HG02759 (cell line): ENCODE results near the gene GOLGA8M.
A peak's percentile ranks its signal among the peaks of the same experiment; 100 is the strongest.
"Not testable (repeated sequence)": the region's sequence is repeated elsewhere in the genome, so short reads cannot be mapped to it uniquely, and the experiment has no call there.

Source experiments
- ATAC-seq: cut with Tn5 transposase; IDR thresholded peaks from one replicate; pipeline ENCODE4 v1.9.1; 2021; ENCODE audit warnings: mild to moderate bottlenecking, moderate library complexity; ENCODE audit not compliant: unreplicated experiment

GOLGA8M gene, protein sequence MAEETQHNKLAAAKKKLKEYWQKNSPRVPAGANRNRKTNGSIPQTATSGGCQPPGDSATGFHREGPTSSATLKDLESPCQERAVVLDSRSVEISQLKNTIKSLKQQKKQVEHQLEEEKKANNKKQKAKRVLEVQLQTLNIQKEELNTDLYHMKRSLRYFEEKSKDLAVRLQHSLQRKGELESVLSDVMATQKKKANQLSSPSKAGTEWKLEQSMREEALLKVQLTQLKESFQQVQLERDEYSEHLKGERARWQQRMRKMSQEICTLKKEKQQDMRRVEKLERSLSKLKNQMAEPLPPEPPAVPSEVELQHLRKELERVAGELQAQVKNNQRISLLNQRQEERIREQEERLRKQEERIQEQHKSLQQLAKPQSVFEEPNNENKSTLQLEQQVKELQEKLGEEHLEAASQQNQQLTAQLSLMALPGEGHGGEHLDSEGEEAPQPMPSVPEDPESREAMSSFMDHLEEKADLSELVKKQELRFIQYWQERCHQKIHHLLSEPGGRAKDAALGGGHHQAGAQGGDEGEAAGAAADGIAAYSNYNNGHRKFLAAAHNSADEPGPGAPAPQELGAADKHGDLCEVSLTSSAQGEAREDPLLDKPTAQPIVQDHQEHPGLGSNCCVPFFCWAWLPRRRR

DNA sequence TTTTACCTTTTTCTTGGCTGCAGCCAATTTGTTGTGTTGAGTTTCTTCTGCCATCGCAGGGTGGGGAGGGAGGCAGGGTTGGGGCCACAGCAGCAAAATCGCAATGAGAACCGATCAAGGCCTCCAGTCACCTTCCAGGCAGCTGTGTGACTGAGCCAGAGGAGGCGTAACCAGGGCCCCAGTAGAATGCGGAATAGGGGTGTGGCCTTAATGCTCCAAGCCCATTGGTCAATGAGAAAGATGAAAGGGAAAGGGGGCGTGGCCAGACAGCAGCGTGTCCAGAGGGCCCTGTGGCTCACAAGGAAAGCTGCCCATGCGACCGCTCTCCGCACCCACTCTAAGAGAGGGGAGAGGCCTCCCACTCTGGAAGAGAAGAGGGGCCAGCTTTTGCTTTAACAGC, at the start of gene GOLGA8M:
Gene GOLGA8M, minus strand, starts transcription at position 152 of the 400 bp plus-strand sequence. Its CDS starts 98 bp downstream, at position 54.
- not testable (repeated sequence) for ATAC-seq

DNA sequence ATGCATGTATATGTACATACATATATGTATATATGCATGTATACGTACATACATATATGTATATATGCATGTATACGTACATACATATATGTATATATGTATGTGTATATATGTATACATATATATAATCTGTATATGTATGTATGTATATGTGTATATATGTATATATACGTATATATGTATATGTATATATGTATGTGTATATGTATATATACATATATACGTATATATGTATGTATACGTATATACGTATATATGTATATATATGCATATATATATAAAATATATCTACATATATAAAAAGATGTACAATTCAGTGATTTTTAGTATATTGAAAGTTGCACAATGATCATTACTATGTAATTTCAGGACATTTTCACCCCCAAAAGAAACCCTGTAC, 30.7 kb upstream of the GOLGA8M start:
- ATAC-seq: not testable (repeated sequence)

DNA sequence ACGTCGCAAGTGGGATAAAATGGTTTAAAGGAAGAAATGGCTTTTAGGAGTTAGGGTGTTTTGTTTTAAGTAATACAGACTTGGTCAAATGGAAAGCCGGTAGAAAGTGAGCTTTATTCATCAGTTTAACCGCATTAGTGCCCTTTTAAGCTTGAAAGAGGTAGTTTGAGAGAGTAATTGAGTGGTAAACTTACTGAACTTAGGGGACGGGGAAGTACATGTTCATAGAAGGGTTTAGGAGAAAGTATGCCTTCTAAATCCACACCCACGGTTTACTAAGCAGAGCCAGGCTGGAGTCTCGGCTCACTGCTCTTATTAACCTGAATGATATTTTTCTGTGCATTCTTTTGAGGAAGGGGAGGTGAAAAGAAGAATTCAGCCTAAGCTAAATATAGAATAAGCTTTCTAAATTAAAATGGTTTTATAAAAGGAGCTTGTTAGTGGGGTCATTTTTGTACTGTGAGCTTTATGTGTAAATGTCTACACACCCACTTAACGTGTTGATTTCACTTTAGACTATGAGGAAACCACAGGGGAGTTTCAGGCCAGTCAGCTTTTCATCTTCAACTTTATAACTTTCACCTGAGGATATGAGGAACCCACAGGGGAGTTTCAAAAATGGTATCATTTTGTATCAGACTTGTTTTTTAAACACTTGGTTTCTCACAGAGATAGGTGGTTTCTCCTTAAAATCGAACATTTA, 26.5 kb upstream of the GOLGA8M start:
- peak; percentile 56 for ATAC-seq

DNA sequence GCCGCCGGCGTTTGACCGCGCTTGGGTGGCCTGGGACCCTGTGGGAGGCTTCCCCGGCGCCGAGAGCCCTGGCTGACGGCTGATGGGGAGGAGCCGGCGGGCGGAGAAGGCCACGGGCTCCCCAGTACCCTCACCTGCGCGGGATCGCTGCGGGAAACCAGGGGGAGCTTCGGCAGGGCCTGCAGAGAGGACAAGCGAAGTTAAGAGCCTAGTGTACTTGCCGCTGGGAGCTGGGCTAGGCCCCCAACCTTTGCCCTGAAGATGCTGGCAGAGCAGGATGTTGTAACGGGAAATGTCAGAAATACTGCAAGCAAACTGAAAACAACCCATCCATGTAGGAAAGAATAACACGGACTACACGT, 26.0 kb upstream of the GOLGA8M start:
- ATAC-seq: peak; percentile 13

DNA sequence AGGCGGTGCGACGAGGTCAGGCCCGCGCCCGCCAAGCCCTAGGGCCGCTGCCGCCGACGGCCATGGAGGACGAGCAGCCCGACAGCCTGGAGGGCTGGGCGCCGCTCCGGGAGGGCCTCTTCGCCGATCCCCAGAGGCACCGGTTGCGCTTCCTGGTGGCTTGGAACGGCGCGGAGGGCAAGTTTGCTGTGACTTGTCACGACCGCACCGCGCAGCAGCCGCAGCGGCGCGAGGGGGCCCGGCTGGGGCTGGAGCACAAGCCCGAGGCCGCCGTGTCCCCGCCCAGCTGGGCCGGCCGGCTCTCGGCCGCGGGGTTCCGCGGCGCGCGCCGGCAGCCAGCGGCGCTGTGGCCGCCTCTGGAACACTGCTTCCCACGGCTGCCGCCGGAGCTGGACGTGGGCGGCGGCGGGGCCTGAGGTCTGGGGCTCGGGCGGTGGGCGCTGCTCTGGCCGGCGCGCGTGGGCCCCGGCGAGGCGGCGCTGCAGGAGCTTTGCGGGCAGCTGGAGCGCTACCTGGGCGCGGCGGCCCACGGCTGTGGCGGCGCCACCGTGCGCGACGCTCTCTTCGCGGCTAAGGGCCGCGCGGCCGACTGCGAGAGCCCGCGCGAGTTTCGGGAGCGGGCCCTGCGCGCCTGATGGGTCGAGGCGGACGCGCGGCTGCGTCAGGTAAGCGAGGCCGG, 25.4 kb upstream of the GOLGA8M start:
- peak; percentile 74 for ATAC-seq

DNA sequence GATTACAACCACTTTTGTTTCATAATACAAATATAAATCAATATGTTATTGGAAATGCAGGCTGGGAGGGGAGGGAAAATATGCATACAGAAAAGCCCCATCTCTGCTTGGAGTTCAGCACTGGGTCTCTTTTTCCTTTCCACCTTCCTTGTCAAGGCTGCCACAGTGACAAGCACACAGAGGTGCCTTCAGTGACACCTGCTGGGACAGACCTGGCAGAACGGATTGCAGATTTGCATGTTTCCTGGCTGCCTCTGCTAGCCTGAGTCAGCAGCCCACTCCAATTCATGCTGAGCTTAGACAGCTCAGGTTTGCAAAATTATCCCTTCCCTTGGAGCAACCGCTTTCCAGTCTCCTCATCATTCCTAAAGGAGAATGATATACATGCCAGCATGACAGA, 15.8 kb upstream of the GOLGA8M start:
- not testable (repeated sequence) for ATAC-seq

DNA sequence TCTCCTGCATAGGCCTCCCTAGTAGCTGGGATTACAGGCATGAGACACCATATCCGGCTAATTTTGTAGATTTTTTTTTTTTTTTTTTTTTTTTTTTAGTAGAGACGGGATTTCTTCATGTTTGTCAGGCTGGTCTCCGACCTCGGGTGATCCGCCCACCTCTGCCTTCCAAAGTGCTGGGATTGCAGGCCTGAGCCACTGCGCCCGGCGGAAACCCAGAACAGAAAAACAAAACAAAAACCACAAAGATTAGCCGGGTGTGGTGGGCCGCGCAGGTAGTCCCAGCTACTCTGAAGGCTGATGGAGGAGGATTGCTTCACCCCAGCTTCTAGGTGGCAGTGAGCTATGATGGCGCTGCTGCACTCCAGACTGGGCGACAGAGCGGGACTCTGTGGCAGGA, 14.8 kb upstream of the GOLGA8M start:
- not testable (repeated sequence) for ATAC-seq

DNA sequence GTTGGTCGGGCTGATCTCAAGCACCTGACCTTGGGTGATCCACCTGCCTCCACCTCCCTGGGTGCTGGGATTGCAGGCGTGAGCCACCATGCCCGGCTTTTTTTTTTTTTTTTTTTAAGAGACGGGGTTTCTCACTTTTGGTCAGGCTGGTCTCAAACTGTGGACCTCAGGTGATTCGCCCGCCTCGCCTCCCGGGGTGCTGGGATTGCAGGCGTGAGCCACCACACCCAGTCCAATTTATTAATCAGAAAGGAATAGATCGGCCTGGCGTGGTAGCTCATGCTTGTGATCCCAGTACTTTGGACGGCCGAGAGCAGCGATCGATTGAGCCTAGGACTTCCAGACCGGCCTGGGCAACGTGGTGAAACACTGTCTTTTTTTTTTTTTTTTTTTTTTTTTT, 13.9 kb upstream of the GOLGA8M start:
- no peak for ATAC-seq

DNA sequence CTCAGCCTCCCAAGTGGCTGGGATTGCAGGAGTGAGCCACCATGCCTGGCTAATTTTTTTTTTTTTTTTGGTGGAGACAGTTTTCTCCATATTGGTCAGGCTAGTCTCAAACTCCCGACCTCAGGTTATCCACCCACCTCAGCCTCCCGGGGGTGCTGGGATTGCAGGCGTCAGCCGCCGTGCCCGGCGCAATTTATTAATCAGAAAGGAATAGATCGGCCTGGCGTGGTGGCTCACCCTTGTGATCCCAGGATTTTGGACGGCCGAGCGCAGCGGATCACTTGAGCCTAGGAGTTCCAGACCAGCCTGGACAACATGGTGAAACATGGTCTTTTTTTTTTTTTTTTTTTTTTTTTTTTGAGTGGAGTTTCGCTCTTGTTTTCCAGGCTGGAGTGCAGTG, 13.3 kb upstream of the GOLGA8M start:
- no peak for ATAC-seq

DNA sequence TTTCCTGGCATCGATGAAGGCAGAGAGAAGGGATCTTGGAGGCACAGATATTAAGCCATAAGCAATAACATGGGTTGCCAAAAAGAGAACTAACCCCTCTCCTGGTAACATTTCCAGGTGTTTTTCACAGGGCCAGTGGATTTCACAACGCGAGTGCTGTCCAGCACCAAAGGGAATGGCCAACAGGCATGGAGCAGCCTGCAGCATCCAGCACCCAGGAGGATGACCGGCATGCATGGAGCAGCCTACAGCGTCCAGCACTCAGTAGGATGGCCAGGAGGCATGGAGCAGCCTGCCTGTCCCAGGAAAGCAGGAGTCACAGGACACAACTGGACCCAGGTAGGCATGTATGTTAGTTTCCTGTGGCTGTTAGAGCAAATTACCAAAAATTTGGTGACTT, 11.8 kb upstream of the GOLGA8M start:
- ATAC-seq: not testable (repeated sequence)

DNA sequence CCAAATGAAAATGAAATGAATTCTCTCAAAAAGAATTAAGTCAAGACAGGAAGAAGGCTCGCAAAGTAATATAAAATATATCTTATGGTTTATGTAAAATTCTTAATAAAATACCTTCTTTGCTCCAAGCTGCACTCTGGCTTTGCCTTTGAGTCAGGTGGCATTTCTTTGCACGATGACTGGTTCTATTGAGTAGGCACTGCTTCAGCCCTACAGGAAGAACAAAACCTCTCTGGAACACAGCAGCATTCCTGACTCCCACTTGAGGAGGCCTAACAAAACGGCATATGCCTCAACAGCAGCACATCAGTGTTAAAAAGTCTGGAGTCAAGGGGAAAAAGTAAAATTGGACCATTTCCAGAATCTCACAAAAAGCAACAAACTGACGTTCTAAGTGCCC, 7.4 kb upstream of the GOLGA8M start:
- not testable (repeated sequence) for ATAC-seq

DNA sequence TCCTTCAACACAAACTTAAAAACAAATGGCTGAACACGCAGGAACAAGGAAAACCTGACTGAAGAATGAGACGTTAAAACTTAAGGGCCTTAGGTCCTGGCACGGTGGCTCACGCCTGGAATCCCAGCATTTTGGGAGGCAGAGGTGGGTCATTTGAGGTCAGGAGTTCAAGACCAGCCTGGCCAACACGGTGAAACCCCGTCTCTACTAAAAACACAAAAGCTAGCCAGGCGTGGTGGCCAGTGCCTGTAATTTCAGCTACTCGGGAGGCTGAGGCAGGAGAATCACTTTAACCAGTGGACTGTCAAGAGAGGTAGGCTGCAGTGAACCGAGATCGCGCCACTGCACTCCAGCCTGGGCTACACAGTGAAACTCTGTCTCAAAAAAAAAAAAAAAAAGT, 6.4 kb upstream of the GOLGA8M start:
- not testable (repeated sequence) for ATAC-seq

DNA sequence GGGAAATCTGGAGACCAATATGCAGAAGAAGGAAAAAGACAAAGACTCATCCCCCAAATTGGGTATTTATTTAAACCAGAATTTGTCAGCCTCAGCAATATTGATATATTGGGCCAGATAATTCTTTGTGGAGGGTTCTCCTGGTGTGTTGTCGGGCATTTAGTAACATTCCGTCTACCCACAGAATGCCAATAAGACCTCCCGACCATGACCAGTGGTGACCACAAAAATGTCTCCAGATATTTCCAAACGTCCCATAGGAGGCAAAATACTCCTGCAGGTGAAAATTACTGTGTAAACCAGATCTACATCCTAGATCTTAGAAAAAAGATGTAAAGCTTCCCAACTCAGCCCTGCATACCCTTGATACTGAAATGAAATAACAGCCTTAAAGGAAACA, 2.0 kb upstream of the GOLGA8M start:
- not testable (repeated sequence) for ATAC-seq

DNA sequence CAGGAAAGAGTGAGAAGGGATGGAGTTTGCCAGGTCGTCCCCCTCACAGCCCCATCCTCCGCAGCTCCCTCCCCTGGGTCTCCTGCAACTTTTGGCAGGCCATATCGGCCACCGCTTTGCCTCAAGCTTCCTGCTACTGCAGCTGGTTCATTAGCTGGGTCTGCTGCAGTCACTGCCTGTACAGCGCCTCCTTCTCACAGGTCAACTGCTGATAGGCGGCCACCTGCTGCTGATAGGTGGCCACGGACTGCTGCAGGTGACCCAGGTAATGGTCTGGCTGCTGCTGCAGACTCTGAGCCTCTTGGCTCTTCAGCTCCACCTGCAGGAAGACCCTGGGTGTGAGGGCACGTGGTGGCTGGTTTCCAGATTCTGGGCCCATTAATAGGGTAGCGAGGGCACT, 8.3 kb downstream of the GOLGA8M start:
- not testable (repeated sequence) for ATAC-seq

DNA sequence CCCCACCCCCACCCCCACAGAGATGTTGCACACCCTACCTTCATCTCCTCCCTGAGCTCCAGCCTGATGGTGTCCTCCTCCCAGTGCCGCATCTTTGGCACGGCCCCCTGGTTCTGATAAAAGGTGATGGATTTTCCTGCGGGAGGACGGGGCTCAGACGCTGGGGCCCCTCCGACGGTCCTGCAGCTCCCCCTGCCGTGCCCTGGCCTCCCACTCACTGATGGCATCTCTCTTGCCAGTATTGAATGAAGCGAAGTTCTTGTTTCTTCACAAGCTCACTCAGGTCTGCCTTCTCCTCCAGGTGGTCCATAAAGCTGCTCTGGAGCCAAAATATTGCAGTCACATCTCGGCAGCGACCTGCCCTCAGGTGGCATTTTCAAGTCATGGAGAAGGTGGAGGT, 9.8 kb downstream of the GOLGA8M start:
- ATAC-seq: not testable (repeated sequence)

DNA sequence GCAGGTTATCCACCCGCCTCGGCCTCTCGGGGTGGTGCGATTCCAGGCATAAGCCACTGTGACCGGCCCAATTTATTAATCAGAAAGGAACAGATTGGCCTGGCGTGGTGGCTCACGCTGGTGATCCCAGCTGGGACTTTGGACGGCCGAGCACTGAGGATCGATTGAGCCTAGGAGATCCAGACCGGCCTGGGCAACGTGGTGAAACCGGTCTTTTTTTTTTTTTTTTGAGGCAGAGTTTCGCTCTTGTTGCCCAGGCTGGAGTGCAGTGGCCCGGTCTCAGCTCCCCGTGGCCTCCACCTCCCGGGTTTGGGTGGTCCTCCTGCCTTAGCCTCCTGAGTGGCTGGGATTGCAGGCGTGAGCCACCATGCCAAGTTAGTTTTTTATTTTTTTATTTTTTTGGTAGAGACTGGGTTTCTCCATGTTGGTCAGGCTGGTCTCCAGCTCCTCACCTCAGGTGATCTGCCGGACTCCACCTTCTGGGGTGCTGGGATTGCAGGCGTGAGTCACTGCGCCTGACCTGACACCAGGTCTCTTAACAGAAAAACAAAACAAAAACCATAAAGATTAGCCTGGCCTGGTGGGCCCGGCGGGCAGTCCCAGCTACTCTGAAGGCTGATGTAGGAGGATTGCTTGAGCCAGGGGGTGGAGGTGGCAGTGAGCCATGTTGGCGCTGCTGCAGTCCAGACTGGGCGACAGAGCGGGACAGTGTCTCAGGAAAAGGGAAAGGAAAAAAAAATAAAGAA, 18.0 kb downstream of the GOLGA8M start:
- ATAC-seq: not testable (repeated sequence)

DNA sequence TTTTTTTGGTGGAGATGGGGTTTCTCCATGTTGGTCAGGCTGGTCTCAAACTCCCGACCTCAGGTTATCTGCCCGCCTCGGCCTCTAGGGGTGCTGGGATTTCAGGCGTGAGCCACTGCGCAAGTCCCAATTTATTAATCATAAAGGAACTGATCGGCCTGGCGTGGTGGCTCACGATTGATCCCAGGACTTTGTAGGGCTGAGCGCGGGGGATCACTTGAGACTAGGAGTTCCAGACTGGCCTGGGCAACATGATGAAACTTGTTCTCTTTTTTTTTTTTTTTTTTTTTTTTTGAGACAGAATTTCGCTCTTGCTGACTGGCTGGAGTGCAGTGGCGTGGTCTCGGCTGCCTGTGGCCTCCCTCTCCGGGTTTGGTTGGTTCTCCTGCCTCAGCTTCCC, 19.2 kb downstream of the GOLGA8M start:
- ATAC-seq: not testable (repeated sequence)

DNA sequence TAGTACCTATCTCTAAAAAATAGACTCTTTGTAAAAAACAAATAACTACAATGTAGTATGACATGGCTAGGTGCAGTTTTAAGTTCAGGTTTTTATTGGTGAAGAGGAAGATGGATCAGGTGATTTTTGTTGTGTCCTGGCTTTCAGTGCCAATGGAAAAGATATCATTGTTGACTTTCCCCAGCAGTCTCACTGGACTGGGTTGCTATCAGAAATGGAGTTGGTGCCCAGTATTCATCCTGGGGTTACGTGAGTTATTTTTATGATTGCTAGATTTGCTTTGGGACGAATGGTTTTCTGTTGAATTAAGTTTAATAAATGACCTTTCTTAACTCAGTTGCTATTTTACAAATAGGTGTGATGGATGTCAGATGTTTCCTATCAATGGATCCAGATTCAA, 38.7 kb downstream of the GOLGA8M start:
- not testable (repeated sequence) for ATAC-seq

DNA sequence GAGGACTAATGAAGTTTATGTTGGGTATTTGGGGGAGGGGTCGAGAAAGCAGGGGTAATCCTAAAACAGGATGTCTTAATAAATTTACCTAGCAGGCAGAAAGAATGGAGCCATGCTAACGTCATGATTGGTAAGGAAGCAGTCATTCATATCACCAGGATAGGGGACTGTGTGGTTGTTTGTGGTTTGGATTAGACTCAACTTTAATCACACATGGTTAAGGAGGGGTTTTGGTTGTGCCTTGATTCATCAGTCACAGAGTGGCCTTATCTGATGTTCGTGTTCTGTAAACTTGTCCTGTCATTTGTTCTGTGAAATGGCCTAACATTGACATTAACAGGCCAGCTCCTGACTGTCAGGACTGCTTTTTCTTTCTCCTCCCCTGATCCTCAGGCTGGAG, 40.1 kb downstream of the GOLGA8M start:
- not testable (repeated sequence) for ATAC-seq

DNA sequence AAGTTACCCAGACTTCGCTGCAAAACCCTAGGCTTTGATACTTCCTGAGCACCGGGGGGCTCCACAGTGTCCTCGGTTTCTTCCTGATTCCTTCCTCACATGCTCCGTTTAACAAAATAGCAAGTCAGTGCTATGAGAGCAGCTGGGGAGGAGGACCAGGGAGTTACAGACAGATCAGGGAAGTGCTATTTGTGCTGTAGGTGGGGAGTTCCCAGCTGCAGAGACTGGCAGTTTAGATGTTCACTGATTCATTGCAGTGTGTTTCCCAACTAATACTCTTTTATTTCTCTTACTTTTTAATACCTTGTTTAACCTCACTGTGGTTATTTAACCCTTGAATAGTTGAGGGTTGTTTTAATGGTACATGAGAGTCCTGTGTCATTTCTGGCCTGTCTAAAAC, 45.8 kb downstream of the GOLGA8M start:
- ATAC-seq: not testable (repeated sequence)
